ENCODE results near the gene MACF1.
"Not testable (repeated sequence)": the region's sequence is repeated elsewhere in the genome, so short reads cannot be mapped to it uniquely, and the experiment has no call there.

The MACF1 gene

GRCh38 chr1:39204441-39205081 lies at the start of gene MACF1:
Gene MACF1, plus strand, starts transcription at chr1:39204695. Its CDS starts 328 bp downstream, at chr1:39205023.
- DNase-seq, result peak; percentile 85

- no peak for DNase-seq
Measured at GRCh38 chr1:39157304-39157703, 47.2 kb upstream of the MACF1 start.

- peak; percentile 46 for DNase-seq
Measured at GRCh38 chr1:39158327-39159086, 46.0 kb upstream of the MACF1 start.

GRCh38 chr1:39159224-39160036 lies 45.1 kb upstream of the MACF1 start:
- no peak for DNase-seq

- DNase-seq, result no peak
Measured at GRCh38 chr1:39160703-39161102, 43.8 kb upstream of the MACF1 start.

GRCh38 chr1:39161811-39162210 lies 42.7 kb upstream of the MACF1 start:
- not testable (repeated sequence) for DNase-seq

GRCh38 chr1:39163469-39163868 lies 41.0 kb upstream of the MACF1 start:
- no peak for DNase-seq

- DNase-seq, result no peak
Measured at GRCh38 chr1:39164256-39164655, 40.2 kb upstream of the MACF1 start.

GRCh38 chr1:39165049-39165448 lies 39.4 kb upstream of the MACF1 start:
- no peak for DNase-seq

- no peak for DNase-seq
Measured at GRCh38 chr1:39165488-39165887, 39.0 kb upstream of the MACF1 start.

- DNase-seq, result no peak
Measured at GRCh38 chr1:39167632-39168209, 36.8 kb upstream of the MACF1 start.

- DNase-seq, result no peak
Measured at GRCh38 chr1:39168301-39169080, 36.0 kb upstream of the MACF1 start.

GRCh38 chr1:39170731-39171667 lies 33.5 kb upstream of the MACF1 start:
- DNase-seq, result peak; percentile 53

GRCh38 chr1:39173119-39173994 lies 31.1 kb upstream of the MACF1 start:
- DNase-seq, result no peak

- no peak for DNase-seq
Measured at GRCh38 chr1:39173995-39174380, 30.5 kb upstream of the MACF1 start.

GRCh38 chr1:39174390-39175081 lies 30.0 kb upstream of the MACF1 start:
- no peak for DNase-seq

GRCh38 chr1:39177706-39178105 lies 26.8 kb upstream of the MACF1 start:
- no peak for DNase-seq

- DNase-seq, result no peak
Measured at GRCh38 chr1:39178541-39179431, 25.7 kb upstream of the MACF1 start.

GRCh38 chr1:39181311-39181710 lies 23.2 kb upstream of the MACF1 start:
- DNase-seq, result no peak
